Measurements from ENCODE around the gene EDC4. TPM values are rescaled to one million over a fixed set of nuclear protein-coding genes. Genes with fewer than 3 reads are reported as not detected.

Gene EDC4
- total and polyA plus RNA-seq, 5 experiments from 2014 or later, result 22.7 to 136 (median 44.0) TPM

GRCh38 chr16:67871256-67871655, 1.6 kb upstream of the EDC4 start:
- Mint-ChIP-seq H3K27ac (peak overlapping the region in 6 of 10 donors; percentile 19 to 93 (median 59)), H3K27me3 (no peaks in the 10 kb centered on the region), H3K4me3 (peak overlapping the region in 3 of 10 donors; percentile 2 to 27 (median 18)), H3K9me3 (no peaks in the 10 kb centered on the region), H3K36me3 (peaks cover 0 to 40% (median 6%) of the 10 kb centered on the region in 3 donors), H3K4me1 (peaks cover 20 to 39% (median 32%) of the 10 kb centered on the region in 4 donors)
- POLR2A ChIA-PET, result interaction anchor here (0.9 to 1.7 kb wide), 4 partner anchors 15 to 65 kb away, joined by 3 to 16 read pairs (median 4); partner anchors contain the start of gene PSMB10
- ATAC-seq, result no peak
- DNase-seq, result no peak

- POLR2A ChIA-PET, result interaction anchor here (0.6 to 2.6 kb wide), 5 partner anchors 14 to 353 kb away, joined by 3 to 16 read pairs (median 4); partner anchors contain the start of genes PSKH1 and PSMB10
- no peaks in the 10 kb centered on the region for H3K27me3 Mint-ChIP-seq
- DNase-seq (no peak), ATAC-seq (no peak)
- peak overlapping the region; percentile 75 to 95 (median 90) for H3K4me3 Mint-ChIP-seq
- H3K4me1 Mint-ChIP-seq, result peaks cover 20 to 39% (median 33%) of the 10 kb centered on the region in 4 donors
- peaks cover 0 to 39% (median 6%) of the 10 kb centered on the region in 3 donors for H3K36me3 Mint-ChIP-seq
- peak overlapping the region; percentile 70 to 95 (median 92) for H3K27ac Mint-ChIP-seq
- H3K9me3 Mint-ChIP-seq, result no peaks in the 10 kb centered on the region
Measured at GRCh38 chr16:67872131-67872630, 671 bp upstream of the EDC4 start.

DNA sequence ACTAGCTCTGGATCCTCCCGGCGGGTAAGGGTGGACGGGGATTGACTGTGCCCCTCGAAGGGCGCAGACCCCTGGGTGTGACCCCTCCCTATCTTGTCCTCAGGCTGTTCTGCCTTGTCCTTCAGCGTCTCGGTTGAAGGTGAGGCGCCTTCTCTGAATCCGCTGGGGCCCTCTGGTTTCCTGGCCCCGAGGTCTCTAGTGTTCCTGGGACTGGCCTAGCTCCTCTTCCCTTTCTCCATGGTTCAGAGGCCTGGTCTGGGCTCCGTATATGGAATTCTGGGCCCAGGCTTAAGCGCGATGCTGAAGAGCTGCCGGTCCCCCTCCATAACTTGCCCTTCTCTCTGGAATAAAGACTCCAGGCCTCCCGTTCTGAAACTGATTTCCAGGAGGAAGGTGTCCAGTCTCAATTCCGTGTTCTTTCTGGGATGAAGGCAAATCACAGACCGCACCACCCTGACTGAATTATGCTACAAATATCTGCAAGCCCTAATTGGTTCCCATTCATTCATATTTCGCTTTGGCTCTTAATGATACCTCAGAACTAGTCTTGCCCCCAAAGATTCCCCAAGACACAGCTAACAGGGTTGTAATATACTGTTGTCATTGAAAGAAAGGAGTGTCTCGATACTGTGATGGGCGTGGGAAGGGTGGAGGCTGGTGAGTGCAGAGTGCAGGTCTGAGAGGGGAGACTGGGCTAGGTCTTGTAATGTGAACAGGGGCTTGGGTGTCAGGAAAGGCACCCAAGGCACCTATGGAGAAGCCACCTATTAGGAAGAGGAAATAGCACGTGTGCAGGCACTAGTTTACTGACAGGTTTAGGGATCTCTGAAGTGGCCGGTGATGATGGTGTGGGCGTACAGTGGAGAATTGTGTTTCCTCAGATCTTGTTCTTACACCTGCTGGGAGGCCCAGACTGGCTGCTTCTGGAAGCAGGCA, 851 bp downstream of the EDC4 start:
- H3K4me1 Mint-ChIP-seq, result peaks cover 20 to 39% (median 33%) of the 10 kb centered on the region in 4 donors
- POLR2A ChIA-PET, result interaction anchor here (0.5 to 2.6 kb wide), 21 partner anchors 10 to 845 kb away, joined by 3 to 15 read pairs (median 4); partner anchors contain the start of genes CTCF, NFATC3, NRN1L and PSKH1
- peak overlapping the region; percentile 70 to 95 (median 94) for H3K27ac Mint-ChIP-seq
- no peaks in the 10 kb centered on the region for H3K9me3 Mint-ChIP-seq
- no peaks in the 10 kb centered on the region for H3K27me3 Mint-ChIP-seq
- H3K4me3 Mint-ChIP-seq, result peak overlapping the region; percentile 87 to 95 (median 90)
- ATAC-seq (no peak), DNase-seq (no peak)
- peaks cover 0 to 44% (median 8%) of the 10 kb centered on the region in 3 donors for H3K36me3 Mint-ChIP-seq

DNA sequence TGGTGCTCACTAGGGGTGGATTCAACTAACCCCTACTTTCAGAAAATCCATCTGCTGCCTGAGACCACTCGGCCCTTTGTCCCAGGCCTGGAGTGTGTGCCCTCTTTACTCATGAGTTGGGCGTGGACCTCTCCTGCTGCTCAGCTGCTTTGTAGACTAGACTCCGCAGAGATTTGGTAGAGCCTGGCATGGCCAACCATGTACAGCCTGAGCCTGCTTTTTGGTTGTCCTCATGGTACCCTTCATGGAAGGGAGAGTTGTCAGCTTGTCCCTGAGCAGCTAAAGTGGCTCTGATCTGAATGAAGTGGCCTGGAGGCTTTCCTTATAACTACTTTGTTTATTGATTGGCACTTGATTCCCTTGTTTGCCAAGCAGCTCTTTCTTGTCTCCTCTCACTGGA, 1.5 kb downstream of the EDC4 start:
- peak overlapping the region; percentile 87 to 95 (median 90) for H3K4me3 Mint-ChIP-seq
- POLR2A ChIA-PET, result interaction anchor here (0.5 to 2.6 kb wide), 4 partner anchors 9 to 293 kb away, joined by 4 to 9 read pairs (median 8); partner anchors contain the start of genes NRN1L and PSKH1
- no peaks in the 10 kb centered on the region for H3K9me3 Mint-ChIP-seq
- H3K36me3 Mint-ChIP-seq, result peaks cover 0 to 47% (median 8%) of the 10 kb centered on the region in 3 donors
- peak overlapping the region; percentile 70 to 95 (median 94) for H3K27ac Mint-ChIP-seq
- H3K27me3 Mint-ChIP-seq, result no peaks in the 10 kb centered on the region
- H3K4me1 Mint-ChIP-seq, result peaks cover 20 to 39% (median 33%) of the 10 kb centered on the region in 4 donors
- DNase-seq (no peak), ATAC-seq (no peak)

- H3K36me3 Mint-ChIP-seq, result peaks cover 0 to 53% (median 7%) of the 10 kb centered on the region in 3 donors
- H3K4me1 Mint-ChIP-seq, result peaks cover 20 to 39% (median 32%) of the 10 kb centered on the region in 4 donors
- no peaks in the 10 kb centered on the region for H3K27me3 Mint-ChIP-seq
- H3K4me3 Mint-ChIP-seq, result no peak overlapping the region
- ATAC-seq, result no peak
- no peaks in the 10 kb centered on the region for H3K9me3 Mint-ChIP-seq
- peak overlapping the region in 1 of 10 donors; percentile 17 for H3K27ac Mint-ChIP-seq
- no peak for DNase-seq
- POLR2A ChIA-PET, result interaction anchor here (1.7 kb wide), 1 partner anchor 34 kb away, joined by 4 read pairs; no protein-coding TSS in a partner anchor
Measured at GRCh38 chr16:67877064-67877463, 4.2 kb downstream of the EDC4 start.

DNA sequence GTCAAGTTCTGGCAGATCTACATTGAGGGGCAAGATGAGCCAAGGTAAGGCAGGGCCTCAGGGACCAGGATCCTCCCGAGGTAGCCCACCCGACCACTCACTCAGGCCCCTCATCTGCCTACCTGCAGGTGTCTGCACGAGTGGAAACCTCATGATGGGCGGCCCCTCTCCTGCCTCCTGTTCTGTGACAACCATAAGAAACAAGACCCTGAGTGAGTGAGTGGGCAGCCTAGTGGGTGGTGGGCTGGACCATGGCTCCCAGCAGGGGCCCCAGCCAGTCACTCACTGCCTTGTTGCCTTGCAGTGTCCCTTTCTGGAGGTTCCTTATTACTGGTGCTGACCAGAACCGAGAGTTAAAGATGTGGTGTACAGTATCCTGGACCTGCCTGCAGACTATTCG, 5.4 kb downstream of the EDC4 start:
- no peak overlapping the region for H3K4me3 Mint-ChIP-seq
- H3K36me3 Mint-ChIP-seq, result peaks cover 0 to 58% (median 8%) of the 10 kb centered on the region in 3 donors
- no peak for ATAC-seq
- no peak for DNase-seq
- H3K27me3 Mint-ChIP-seq, result no peaks in the 10 kb centered on the region
- no peak overlapping the region for H3K27ac Mint-ChIP-seq
- peaks cover 20 to 32% (median 29%) of the 10 kb centered on the region in 4 donors for H3K4me1 Mint-ChIP-seq
- H3K9me3 Mint-ChIP-seq, result no peaks in the 10 kb centered on the region
- POLR2A ChIA-PET, result interaction anchor here (0.9 to 1.7 kb wide), 2 partner anchors 35 to 58 kb away, joined by 3 to 4 read pairs; no protein-coding TSS in a partner anchor

- Mint-ChIP-seq H3K4me1 (peaks cover 22 to 31% (median 27%) of the 10 kb centered on the region in 4 donors), H3K36me3 (peaks cover 0 to 65% (median 14%) of the 10 kb centered on the region in 3 donors), H3K27ac (peak overlapping the region in 2 of 10 donors; percentile 66 to 77), H3K9me3 (no peaks in the 10 kb centered on the region), H3K4me3 (no peak overlapping the region), H3K27me3 (no peaks in the 10 kb centered on the region)
- ATAC-seq (no peak), DNase-seq (no peak)
- POLR2A ChIA-PET, result interaction anchor here (0.5 kb wide), 1 partner anchor 39 kb away, joined by 4 read pairs; no protein-coding TSS in a partner anchor
Measured at GRCh38 chr16:67878846-67879245, 6.0 kb downstream of the EDC4 start.

GRCh38 chr16:67879462-67879861, 6.6 kb downstream of the EDC4 start:
- ATAC-seq, result no peak
- Mint-ChIP-seq H3K4me1 (peaks cover 17 to 25% (median 21%) of the 10 kb centered on the region in 4 donors), H3K27ac (no peak overlapping the region), H3K27me3 (no peaks in the 10 kb centered on the region), H3K36me3 (peaks cover 0 to 67% (median 14%) of the 10 kb centered on the region in 3 donors), H3K4me3 (no peak overlapping the region), H3K9me3 (no peaks in the 10 kb centered on the region)
- POLR2A ChIA-PET, result interaction anchor here (0.6 kb wide), 1 partner anchor 39 kb away, joined by 4 read pairs; no protein-coding TSS in a partner anchor
- no peak for DNase-seq

DNA sequence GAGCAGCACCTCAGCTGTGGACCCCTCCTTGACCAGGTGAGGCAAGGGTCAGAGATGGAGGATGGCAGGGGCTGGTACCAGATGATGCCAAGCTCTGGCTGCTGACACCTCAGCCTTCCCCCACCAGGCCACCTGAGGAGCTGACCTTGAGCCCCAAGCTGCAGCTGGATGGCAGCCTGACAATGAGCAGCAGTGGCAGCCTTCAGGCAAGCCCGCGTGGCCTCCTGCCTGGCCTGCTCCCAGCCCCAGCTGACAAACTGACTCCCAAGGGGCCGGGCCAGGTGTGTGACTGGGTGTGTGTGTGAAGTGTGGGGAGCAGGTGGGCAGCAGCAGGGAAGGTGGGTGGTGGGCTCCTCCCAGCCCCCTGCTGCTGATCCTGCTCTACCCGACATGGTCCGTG, 7.1 kb downstream of the EDC4 start:
- Mint-ChIP-seq H3K9me3 (no peaks in the 10 kb centered on the region), H3K36me3 (peaks cover 0 to 71% (median 14%) of the 10 kb centered on the region in 3 donors), H3K27ac (no peak overlapping the region), H3K4me1 (peaks cover 13 to 20% (median 18%) of the 10 kb centered on the region in 4 donors), H3K27me3 (no peaks in the 10 kb centered on the region), H3K4me3 (no peak overlapping the region)
- no peak for ATAC-seq
- POLR2A ChIA-PET, result interaction anchor here (0.6 kb wide), 1 partner anchor 40 kb away, joined by 4 read pairs; no protein-coding TSS in a partner anchor
- no peak for DNase-seq

DNA sequence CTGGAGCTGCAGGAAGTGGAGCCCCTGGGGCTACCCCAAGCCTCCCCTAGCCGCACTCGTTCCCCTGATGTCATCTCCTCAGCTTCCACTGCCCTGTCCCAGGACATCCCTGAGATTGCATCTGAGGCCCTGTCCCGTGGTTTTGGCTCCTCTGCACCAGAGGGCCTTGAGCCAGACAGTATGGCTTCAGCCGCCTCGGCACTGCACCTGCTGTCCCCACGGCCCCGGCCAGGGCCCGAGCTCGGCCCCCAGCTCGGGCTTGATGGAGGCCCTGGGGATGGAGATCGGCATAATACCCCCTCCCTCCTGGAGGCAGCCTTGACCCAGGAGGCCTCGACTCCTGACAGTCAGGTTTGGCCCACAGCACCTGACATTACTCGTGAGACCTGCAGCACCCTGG, 7.7 kb downstream of the EDC4 start:
- POLR2A ChIA-PET, result interaction anchor here (0.6 kb wide), 1 partner anchor 9 kb away, joined by 5 read pairs; no protein-coding TSS in a partner anchor
- H3K4me1 Mint-ChIP-seq, result peaks cover 6 to 14% (median 12%) of the 10 kb centered on the region in 4 donors
- no peak overlapping the region for H3K4me3 Mint-ChIP-seq
- ATAC-seq, result no peak
- H3K27ac Mint-ChIP-seq, result no peak overlapping the region
- no peak for DNase-seq
- peaks cover 0 to 71% (median 14%) of the 10 kb centered on the region in 3 donors for H3K36me3 Mint-ChIP-seq
- H3K27me3 Mint-ChIP-seq, result no peaks in the 10 kb centered on the region
- no peaks in the 10 kb centered on the region for H3K9me3 Mint-ChIP-seq

- Mint-ChIP-seq H3K36me3 (peaks cover 0 to 71% (median 14%) of the 10 kb centered on the region in 3 donors), H3K27ac (peak overlapping the region in 1 of 10 donors; percentile 28), H3K4me1 (peaks cover 0 to 7% (median 5%) of the 10 kb centered on the region in 4 donors), H3K4me3 (no peak overlapping the region), H3K9me3 (no peaks in the 10 kb centered on the region), H3K27me3 (no peaks in the 10 kb centered on the region)
- no peak for ATAC-seq
- no peak for DNase-seq
- POLR2A ChIA-PET, result interaction anchor here (1.7 to 3.2 kb wide), 2 partner anchors 11 to 55 kb away, joined by 7 to 14 read pairs; partner anchors contain the start of genes PSKH1 and PSMB10
Measured at GRCh38 chr16:67881621-67882161, 8.8 kb downstream of the EDC4 start.
